HepG2 (cell line): ENCODE measurements around the gene ACCSL. TPM values are rescaled to one million over a fixed set of nuclear protein-coding genes. Genes with fewer than 3 reads are reported as not detected.

Experiments
- ATAC-seq: fragments of 200-7000 bp; cut with Tn5 transposase; 3 replicates; pipeline ENCODE4 v1.9.1; 2020; ENCODE audit warnings: mild to moderate bottlenecking, moderate library complexity
- BruUV-seq: library from RNA; stranded (reverse); fragments of 400-500 nt; replicated peaks from 2 replicates; lab custom pipeline; 2021; lab: Mats Ljungman, UMichigan
- CTCF ChIA-PET: fragments of 300-600 bp; formaldehyde crosslinking; extraction: SDS; loops from one replicate; lab custom pipeline; 2021; ENCODE audit warnings: low total read pairs, inconsistent platforms, low intra/inter-chr PET ratio; lab: Yijun Ruan, JAX
- POLR2A ChIA-PET: fragments of 350-600 bp; sonication (Branson Sonifier 250); formaldehyde crosslinking; loops from one replicate; lab custom pipeline; 2020; ENCODE audit warnings: antibody characterized with exemption, inconsistent platforms; lab: Yijun Ruan, JAX
- DNase-seq: peaks from one replicate; pipeline ENCODE4 v3.0.0-alpha.2; 2015; ENCODE audit warnings: low spot score
- FAIRE-seq: peaks from 3 replicates; lab custom pipeline; 2011; peaks lifted over from hg19 to GRCh38; lab: Jason Lieb, UNC
- H2AFZ ChIP-seq: one replicate; pipeline ENCODE4 v1.6.1; 2011; ENCODE audit warnings: low read length, inconsistent platforms
- H3K27ac ChIP-seq: fragments of 300-600 bp; 3 replicates; pipeline ENCODE4 v1.8.0; 2011; ENCODE audit warnings: mixed run types, mild to moderate bottlenecking, mixed read lengths, low read length, inconsistent platforms; ENCODE audit not compliant: insufficient read depth; ENCODE audit errors: extremely low read length
- H3K27me3 ChIP-seq, 2 experiments: fragments of 200-600 bp in 1 of 2; 2 replicates in 1 of 2; 3 replicates in 1 of 2; pipeline versions ENCODE4 v1.6.0 to v1.8.0; 2011; ENCODE audit warnings: low read length in 2 of 2, mild to moderate bottlenecking in 2 of 2, moderate library complexity in 2 of 2, inconsistent platforms in 1 of 2; ENCODE audit not compliant: insufficient read depth in 2 of 2, control insufficient read depth in 1 of 2
- H3K36me3 ChIP-seq, 2 experiments: fragments of 200-600 bp in 1 of 2; replicated peaks in 1 of 2; 2 replicates in 1 of 2; 3 replicates in 1 of 2; pipeline versions ENCODE4 v1.5.1 to v1.8.0; 2011; ENCODE audit warnings: low read length in 2 of 2, inconsistent platforms in 1 of 2; ENCODE audit not compliant: insufficient read depth in 2 of 2, control insufficient read depth in 1 of 2
- H3K4me1 ChIP-seq: 2 replicates; pipeline ENCODE4 v1.5.1; 2012; ENCODE audit warnings: low read length, inconsistent platforms; ENCODE audit not compliant: insufficient read depth
- H3K4me2 ChIP-seq: 2 replicates; pipeline ENCODE4 v1.6.0; 2011; ENCODE audit warnings: low read depth, low read length, inconsistent platforms
- H3K4me3 ChIP-seq, 3 experiments: fragments of 200-600 bp in 1 of 3; sonication (generic), shearing (Covaris generic) in 1 of 3; replicated peaks in 1 of 3; 2 replicates each; pipeline ENCODE4 v1.5.1; 2011 to 2016; ENCODE audit warnings: low read length in 3 of 3, inconsistent platforms in 2 of 3, low read depth in 2 of 3, mild to moderate bottlenecking in 2 of 3, control low read depth in 1 of 3, mixed read lengths in 1 of 3; ENCODE audit not compliant: insufficient read depth in 1 of 3
- H3K79me2 ChIP-seq: one replicate; pipeline ENCODE4 v1.6.1; 2011; ENCODE audit warnings: low read length, inconsistent platforms; ENCODE audit not compliant: insufficient read depth
- H3K9ac ChIP-seq: 2 replicates; pipeline ENCODE4 v1.6.0; 2011; ENCODE audit warnings: mild to moderate bottlenecking, low read depth, low read length, inconsistent platforms; ENCODE audit not compliant: insufficient read depth
- H3K9me3 ChIP-seq: 2 replicates; pipeline ENCODE4 v1.5.1; 2012; ENCODE audit warnings: mild to moderate bottlenecking, low read length
- H4K20me1 ChIP-seq: 2 replicates; pipeline ENCODE4 v1.6.0; 2011; ENCODE audit warnings: inconsistent platforms, mild to moderate bottlenecking, low read length, moderate library complexity; ENCODE audit not compliant: insufficient read depth
- AGO1 ChIP-seq: fragments of 200-400 bp; formaldehyde crosslinking; IDR thresholded peaks from 2 replicates; pipeline ENCODE4 v1.6.1; 2017; ENCODE audit warnings: mild to moderate bottlenecking, low read depth, low read length, moderate library complexity; ENCODE audit not compliant: poor library complexity, severe bottlenecking
- CTCF ChIP-seq: sonication (generic); formaldehyde crosslinking; IDR thresholded peaks from 2 replicates; pipeline ENCODE4 v1.5.0; 2020; ENCODE audit warnings: mild to moderate bottlenecking, missing genetic modification reagents, moderate library complexity
- E2F2 ChIP-seq: sonication (generic); formaldehyde crosslinking; IDR thresholded peaks from 2 replicates; pipeline ENCODE4 v1.4.0; 2020; ENCODE audit warnings: missing genetic modification reagents, borderline replicate concordance
- JUNB ChIP-seq: sonication (generic); formaldehyde crosslinking; IDR thresholded peaks from 2 replicates; pipeline ENCODE4 v1.8.0; 2022; ENCODE audit warnings: missing genetic modification reagents, mild to moderate bottlenecking, borderline replicate concordance
- MAFK ChIP-seq, 2 experiments: IDR thresholded peaks in 1 of 2; conservative IDR thresholded peaks in 1 of 2; 2 replicates each; pipeline ENCODE4 v1.6.1; 2011; ENCODE audit warnings: improper control_type of control experiment in 2 of 2, low read length in 2 of 2
- SAP130 ChIP-seq: IDR thresholded peaks from 2 replicates; pipeline ENCODE4 v1.6.1; 2016; ENCODE audit warnings: low read depth
- ZFP41 ChIP-seq: sonication (generic); formaldehyde crosslinking; IDR thresholded peaks from 2 replicates; pipeline ENCODE4 v1.4.0; 2020; ENCODE audit warnings: mild to moderate bottlenecking, missing genetic modification reagents, borderline replicate concordance
- ZNF30 ChIP-seq: sonication (generic); formaldehyde crosslinking; IDR thresholded peaks from 2 replicates; pipeline ENCODE4 v1.5.0; 2020; ENCODE audit warnings: mild to moderate bottlenecking, missing genetic modification reagents
- WGBS: methylation state at CpG from one replicate; pipeline ENCODE4 v1.1.6; 2017; ENCODE audit warnings: low lambda C conversion rate; 5-methylcytosine and 5-hydroxymethylcytosine counted together
- in situ Hi-C: cut with HindIII; loops from 2 replicates; pipeline ENCODE4 v1.10.0; 2017; ENCODE audit warnings: low pct_unique_long_range_greater_than_20kb; ENCODE audit not compliant: extremely low pct_ligation_motif_present
- intact Hi-C: fragments of 100-400 bp; cut with micrococcal nuclease; formaldehyde crosslinking; loops from one replicate; pipeline ENCODE4 v1.10.0; 2022; ENCODE audit not compliant: unreplicated experiment
- polyA plus RNA-seq, 8 experiments: library from polyadenylated mRNA; depleted of rRNA in 3 of 8; stranded (reverse) in 7 of 8; unstranded in 1 of 8; fragments of >200 nt; fragmentation: Illumina TruSeq in 4 of 8; extraction: Trizol in 4 of 8; gene quantifications; 2 replicates each; pipeline versions ENCODE4 v1.2.1 to v1.2.3, GENCODE V29; 2011 to 2016; ENCODE audit warnings: low read depth in 4 of 8, missing spikeins in 1 of 8, mixed read lengths in 1 of 8; ENCODE audit not compliant: insufficient read depth in 1 of 8
- total RNA-seq, 5 experiments: library from RNA; depleted of rRNA; stranded (reverse); fragments of >200 nt; fragmentation: Illumina TruSeq; extraction: Trizol; gene quantifications; 2 replicates each; pipeline ENCODE4 v1.2.3, GENCODE V29; 2016; ENCODE audit warnings: low read depth in 1 of 5

The ACCSL gene
- total and polyA plus RNA-seq, 2 of the 13 experiments (the other 11 are each of a cell fraction or from before 2014, with no cell fraction given), result not detected

- H3K27ac ChIP-seq, result no peak overlapping the region
- TF ChIP-seq MAFK (conservative IDR thresholded peaks at IDR 0.05 in 1 of 2, IDR thresholded peaks at IDR 0.05 in 1 of 2; ENCODE audit: low read length in 2 of 2), result no peak
- no peak for TF ChIP-seq AGO1
- no peak for TF ChIP-seq JUNB (CRISPR knock-in tag)
- no peak for TF ChIP-seq CTCF
- no peak for TF ChIP-seq ZFP41 (CRISPR knock-in tag)
- TF ChIP-seq E2F2, result no peak
- TF ChIP-seq ZNF30 (CRISPR knock-in tag), result no peak
- no peak for TF ChIP-seq SAP130 (CRISPR knock-in tag)
- H3K79me2 ChIP-seq, result no peaks in the 10 kb centered on the region
- no peak overlapping the region for H3K4me3 ChIP-seq
- no peak overlapping the region for H2AFZ ChIP-seq
- CTCF ChIA-PET, result no interaction called here
- POLR2A ChIA-PET, result no interaction called here
- H3K9me3 ChIP-seq, result no peaks in the 10 kb centered on the region
- intact Hi-C loops (no loop called here), in situ Hi-C loops (no loop called here)
- H3K4me1 ChIP-seq, result no peaks in the 10 kb centered on the region
- H3K4me2 ChIP-seq, result no peak overlapping the region
- BruUV-seq, result no TSS peak
- FAIRE-seq (no peak), ATAC-seq (no peak), DNase-seq (no peak)
- H3K9ac ChIP-seq, result no peak overlapping the region
- H4K20me1 ChIP-seq, result no peaks in the 10 kb centered on the region
- no peaks in the 10 kb centered on the region for H3K36me3 ChIP-seq
- H3K27me3 ChIP-seq, result peaks cover 4 to 9% of the 10 kb centered on the region in 2 experiments; a peak in 2 of 5 replicates
- WGBS, result 0% methylated on average over 2 of the region's 3 CpGs
Measured at GRCh38 chr11:44033856-44034255, 13.9 kb upstream of the ACCSL start.
